Liver (tissue), 3 donors: ENCODE results near the gene OGFR.

Experiments
- EGR1 ChIP-seq, 2 donors: IDR thresholded peaks; 2 replicates each; pipeline ENCODE4 v1.6.1; 2016 to 2018; ENCODE audit warnings: antibody characterized with exemption in 2 of 2, low read depth in 2 of 2
- JUND ChIP-seq, 2 donors: IDR thresholded peaks; 2 replicates each; pipeline ENCODE4 v1.6.1; 2016; ENCODE audit warnings: antibody characterized with exemption in 2 of 2
- NR2F2 ChIP-seq: IDR thresholded peaks from 2 replicates; pipeline ENCODE4 v1.6.1; 2016; ENCODE audit warnings: antibody characterized with exemption
- RAD21 ChIP-seq, 2 donors: IDR thresholded peaks; 2 replicates each; pipeline ENCODE4 v1.6.1; 2016; ENCODE audit warnings: antibody characterized with exemption in 2 of 2, mild to moderate bottlenecking in 2 of 2
- RXRA ChIP-seq, 2 donors: IDR thresholded peaks; 2 replicates each; pipeline ENCODE4 v1.6.1; 2017 to 2018; ENCODE audit warnings: antibody characterized with exemption in 2 of 2, mild to moderate bottlenecking in 1 of 2
- SP1 ChIP-seq: IDR thresholded peaks from 2 replicates; pipeline ENCODE4 v1.6.1; 2018; ENCODE audit warnings: antibody characterized with exemption, mild to moderate bottlenecking
- YY1 ChIP-seq: IDR thresholded peaks from 2 replicates; pipeline ENCODE4 v1.6.1; 2016; ENCODE audit warnings: antibody characterized with exemption, mild to moderate bottlenecking
- TF ChIP-seq, protein P1 (sequence below): fragments of 150-350 bp; IDR thresholded peaks from 2 replicates; pipeline ENCODE4 v1.5.1; 2017; ENCODE audit warnings: improper control_type of control experiment, low read depth, low read length; ENCODE audit not compliant: missing input control
- TF ChIP-seq, protein P2 (sequence below): IDR thresholded peaks from 2 replicates; pipeline ENCODE4 v1.6.1; 2016; ENCODE audit warnings: antibody characterized with exemption, mild to moderate bottlenecking
- TF ChIP-seq, protein P3 (sequence below): IDR thresholded peaks from 2 replicates; pipeline ENCODE4 v1.6.1; 2016; ENCODE audit warnings: antibody characterized with exemption
- TF ChIP-seq, protein P4 (sequence below): IDR thresholded peaks from 2 replicates; pipeline ENCODE4 v1.6.1; 2016; ENCODE audit warnings: antibody characterized with exemption
- donor health status: healthy.
- donor health status: healthy.

DNA sequence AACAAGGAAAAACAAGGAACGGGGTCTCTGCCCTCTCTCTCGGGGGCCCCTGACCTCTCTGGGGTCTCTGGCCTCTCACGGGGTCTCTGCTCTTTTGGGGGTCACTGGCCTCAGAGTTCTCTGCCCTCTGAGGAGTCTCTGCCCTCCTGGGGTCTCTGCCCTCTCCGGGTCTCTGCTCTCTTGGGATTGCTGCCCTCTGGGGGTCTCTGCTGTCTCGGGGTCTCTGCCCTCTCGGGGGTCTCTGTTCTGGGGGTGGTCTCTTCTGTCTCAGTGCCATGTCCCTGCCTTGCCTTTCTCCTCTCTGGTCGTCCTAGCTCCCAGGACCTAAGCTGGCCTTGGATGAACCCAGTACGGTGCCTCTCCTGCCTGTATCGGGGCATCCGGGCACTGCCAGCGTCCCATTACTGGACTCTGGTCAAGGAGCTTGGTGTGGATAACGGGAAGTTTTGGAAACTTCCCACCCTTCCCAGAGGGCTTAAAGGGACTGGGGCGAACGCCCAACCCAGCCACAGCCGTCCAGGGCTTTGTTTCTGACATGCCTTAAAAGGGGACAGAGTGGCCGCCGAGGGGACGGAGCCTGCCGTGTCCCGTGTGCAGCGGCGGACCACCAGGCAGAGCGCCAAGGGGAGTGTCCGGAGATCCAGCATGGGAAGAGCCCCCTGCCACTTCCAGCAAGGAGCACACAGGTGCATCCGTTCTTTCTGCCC is 33.1 kb upstream of the OGFR start:
- no peak for TF ChIP-seq RXRA (IDR thresholded peaks at IDR 0.05)
- TF ChIP-seq, protein P1, sequence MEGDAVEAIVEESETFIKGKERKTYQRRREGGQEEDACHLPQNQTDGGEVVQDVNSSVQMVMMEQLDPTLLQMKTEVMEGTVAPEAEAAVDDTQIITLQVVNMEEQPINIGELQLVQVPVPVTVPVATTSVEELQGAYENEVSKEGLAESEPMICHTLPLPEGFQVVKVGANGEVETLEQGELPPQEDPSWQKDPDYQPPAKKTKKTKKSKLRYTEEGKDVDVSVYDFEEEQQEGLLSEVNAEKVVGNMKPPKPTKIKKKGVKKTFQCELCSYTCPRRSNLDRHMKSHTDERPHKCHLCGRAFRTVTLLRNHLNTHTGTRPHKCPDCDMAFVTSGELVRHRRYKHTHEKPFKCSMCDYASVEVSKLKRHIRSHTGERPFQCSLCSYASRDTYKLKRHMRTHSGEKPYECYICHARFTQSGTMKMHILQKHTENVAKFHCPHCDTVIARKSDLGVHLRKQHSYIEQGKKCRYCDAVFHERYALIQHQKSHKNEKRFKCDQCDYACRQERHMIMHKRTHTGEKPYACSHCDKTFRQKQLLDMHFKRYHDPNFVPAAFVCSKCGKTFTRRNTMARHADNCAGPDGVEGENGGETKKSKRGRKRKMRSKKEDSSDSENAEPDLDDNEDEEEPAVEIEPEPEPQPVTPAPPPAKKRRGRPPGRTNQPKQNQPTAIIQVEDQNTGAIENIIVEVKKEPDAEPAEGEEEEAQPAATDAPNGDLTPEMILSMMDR: no peak
- TF ChIP-seq, protein P2, sequence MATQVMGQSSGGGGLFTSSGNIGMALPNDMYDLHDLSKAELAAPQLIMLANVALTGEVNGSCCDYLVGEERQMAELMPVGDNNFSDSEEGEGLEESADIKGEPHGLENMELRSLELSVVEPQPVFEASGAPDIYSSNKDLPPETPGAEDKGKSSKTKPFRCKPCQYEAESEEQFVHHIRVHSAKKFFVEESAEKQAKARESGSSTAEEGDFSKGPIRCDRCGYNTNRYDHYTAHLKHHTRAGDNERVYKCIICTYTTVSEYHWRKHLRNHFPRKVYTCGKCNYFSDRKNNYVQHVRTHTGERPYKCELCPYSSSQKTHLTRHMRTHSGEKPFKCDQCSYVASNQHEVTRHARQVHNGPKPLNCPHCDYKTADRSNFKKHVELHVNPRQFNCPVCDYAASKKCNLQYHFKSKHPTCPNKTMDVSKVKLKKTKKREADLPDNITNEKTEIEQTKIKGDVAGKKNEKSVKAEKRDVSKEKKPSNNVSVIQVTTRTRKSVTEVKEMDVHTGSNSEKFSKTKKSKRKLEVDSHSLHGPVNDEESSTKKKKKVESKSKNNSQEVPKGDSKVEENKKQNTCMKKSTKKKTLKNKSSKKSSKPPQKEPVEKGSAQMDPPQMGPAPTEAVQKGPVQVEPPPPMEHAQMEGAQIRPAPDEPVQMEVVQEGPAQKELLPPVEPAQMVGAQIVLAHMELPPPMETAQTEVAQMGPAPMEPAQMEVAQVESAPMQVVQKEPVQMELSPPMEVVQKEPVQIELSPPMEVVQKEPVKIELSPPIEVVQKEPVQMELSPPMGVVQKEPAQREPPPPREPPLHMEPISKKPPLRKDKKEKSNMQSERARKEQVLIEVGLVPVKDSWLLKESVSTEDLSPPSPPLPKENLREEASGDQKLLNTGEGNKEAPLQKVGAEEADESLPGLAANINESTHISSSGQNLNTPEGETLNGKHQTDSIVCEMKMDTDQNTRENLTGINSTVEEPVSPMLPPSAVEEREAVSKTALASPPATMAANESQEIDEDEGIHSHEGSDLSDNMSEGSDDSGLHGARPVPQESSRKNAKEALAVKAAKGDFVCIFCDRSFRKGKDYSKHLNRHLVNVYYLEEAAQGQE: no peak
- TF ChIP-seq JUND (IDR thresholded peaks at IDR 0.05): no peak
- TF ChIP-seq EGR1 (IDR thresholded peaks at IDR 0.05; ENCODE audit: low read depth in 2 of 2): no peak
- TF ChIP-seq NR2F2: no peak
- TF ChIP-seq, protein P3, sequence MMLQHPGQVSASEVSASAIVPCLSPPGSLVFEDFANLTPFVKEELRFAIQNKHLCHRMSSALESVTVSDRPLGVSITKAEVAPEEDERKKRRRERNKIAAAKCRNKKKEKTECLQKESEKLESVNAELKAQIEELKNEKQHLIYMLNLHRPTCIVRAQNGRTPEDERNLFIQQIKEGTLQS: no peak
- TF ChIP-seq YY1: no peak
- TF ChIP-seq, protein P4, sequence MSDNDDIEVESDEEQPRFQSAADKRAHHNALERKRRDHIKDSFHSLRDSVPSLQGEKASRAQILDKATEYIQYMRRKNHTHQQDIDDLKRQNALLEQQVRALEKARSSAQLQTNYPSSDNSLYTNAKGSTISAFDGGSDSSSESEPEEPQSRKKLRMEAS: no peak
- no peak for TF ChIP-seq SP1
- TF ChIP-seq RAD21 (IDR thresholded peaks at IDR 0.05): no peak
